Calu3 (cell line): ENCODE results near the gene TRMT44. TPM values are rescaled to one million over a fixed set of nuclear protein-coding genes. Genes with fewer than 3 reads are reported as not detected.

ENCODE experiments used
- BruUV-seq: library from RNA; stranded (reverse); fragments of 400-500 nt; replicated peaks from 2 replicates; lab custom pipeline; 2021; lab: Mats Ljungman, UMichigan
- CTCF ChIA-PET: fragments of 300-600 bp; sonication (Branson Sonifier 250); formaldehyde crosslinking; loops from one replicate; lab custom pipeline; 2022; ENCODE audit warnings: antibody characterized with exemption; lab: Charles Lee
- DNase-seq: peaks from one replicate; pipeline ENCODE4 v3.0.0; 2022
- H3K27ac Mint-ChIP-seq: one replicate; pipeline ENCODE4 v1.8.0; 2022; ENCODE audit warnings: mixed read lengths; ENCODE audit not compliant: unreplicated experiment
- H3K27me3 Mint-ChIP-seq: one replicate; pipeline ENCODE4 v1.8.0; 2022; ENCODE audit warnings: mixed read lengths; ENCODE audit not compliant: unreplicated experiment
- H3K36me3 Mint-ChIP-seq: one replicate; pipeline ENCODE4 v1.8.0; 2022; ENCODE audit warnings: mild to moderate bottlenecking, moderate library complexity, mixed read lengths; ENCODE audit not compliant: insufficient read depth, unreplicated experiment
- H3K4me1 Mint-ChIP-seq: one replicate; pipeline ENCODE4 v1.8.0; 2022; ENCODE audit warnings: mild to moderate bottlenecking, low read depth, mixed read lengths; ENCODE audit not compliant: unreplicated experiment
- H3K4me3 Mint-ChIP-seq: one replicate; pipeline ENCODE4 v1.8.0; 2022; ENCODE audit warnings: mild to moderate bottlenecking, low read depth, moderate library complexity, mixed read lengths; ENCODE audit not compliant: unreplicated experiment
- H3K9me3 Mint-ChIP-seq: one replicate; pipeline ENCODE4 v1.8.0; 2022; ENCODE audit warnings: low read depth, mixed read lengths; ENCODE audit not compliant: unreplicated experiment
- intact Hi-C: fragments of 100-400 bp; cut with micrococcal nuclease; formaldehyde crosslinking; loops from one replicate; pipeline ENCODE4 v1.10.0; 2022; ENCODE audit not compliant: unreplicated experiment
- total RNA-seq: library from RNA; stranded (reverse); gene quantifications from 2 replicates; pipeline ENCODE4 v1.2.3, GENCODE V29; 2022
- TF ChIP-seq, protein P1 (sequence below): fragments of 200-600 bp; IDR thresholded peaks from one replicate; pipeline ENCODE4 v1.8.0; 2022; ENCODE audit warnings: antibody characterized with exemption; ENCODE audit not compliant: unreplicated experiment

The TRMT44 gene
- total RNA-seq, 1 experiment from 2014 or later: 21.5 TPM

- TF ChIP-seq, protein P1, sequence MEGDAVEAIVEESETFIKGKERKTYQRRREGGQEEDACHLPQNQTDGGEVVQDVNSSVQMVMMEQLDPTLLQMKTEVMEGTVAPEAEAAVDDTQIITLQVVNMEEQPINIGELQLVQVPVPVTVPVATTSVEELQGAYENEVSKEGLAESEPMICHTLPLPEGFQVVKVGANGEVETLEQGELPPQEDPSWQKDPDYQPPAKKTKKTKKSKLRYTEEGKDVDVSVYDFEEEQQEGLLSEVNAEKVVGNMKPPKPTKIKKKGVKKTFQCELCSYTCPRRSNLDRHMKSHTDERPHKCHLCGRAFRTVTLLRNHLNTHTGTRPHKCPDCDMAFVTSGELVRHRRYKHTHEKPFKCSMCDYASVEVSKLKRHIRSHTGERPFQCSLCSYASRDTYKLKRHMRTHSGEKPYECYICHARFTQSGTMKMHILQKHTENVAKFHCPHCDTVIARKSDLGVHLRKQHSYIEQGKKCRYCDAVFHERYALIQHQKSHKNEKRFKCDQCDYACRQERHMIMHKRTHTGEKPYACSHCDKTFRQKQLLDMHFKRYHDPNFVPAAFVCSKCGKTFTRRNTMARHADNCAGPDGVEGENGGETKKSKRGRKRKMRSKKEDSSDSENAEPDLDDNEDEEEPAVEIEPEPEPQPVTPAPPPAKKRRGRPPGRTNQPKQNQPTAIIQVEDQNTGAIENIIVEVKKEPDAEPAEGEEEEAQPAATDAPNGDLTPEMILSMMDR: no peak
- no peak overlapping the region for H3K27ac Mint-ChIP-seq
- H3K4me3 Mint-ChIP-seq: no peak overlapping the region
- peaks cover 15% of the 10 kb centered on the region for H3K36me3 Mint-ChIP-seq
- CTCF ChIA-PET: interaction anchor here (1.1 kb wide), 1 partner anchor 165 kb away, joined by 4 read pairs; no protein-coding TSS in a partner anchor
- no TSS peak for BruUV-seq
- intact Hi-C loops: no loop called here
- no peak for DNase-seq
- no peaks in the 10 kb centered on the region for H3K4me1 Mint-ChIP-seq
- H3K9me3 Mint-ChIP-seq: peaks cover 2% of the 10 kb centered on the region
- H3K27me3 Mint-ChIP-seq: no peaks in the 10 kb centered on the region
These were observed 32.8 kb upstream of the TRMT44 start for GRCh38 chr4:8407756-8408155.

GRCh38 chr4:8409264-8410065, 31.1 kb upstream of the TRMT44 start:
- no peak for DNase-seq
- intact Hi-C loops: no loop called here
- no peak overlapping the region for H3K4me3 Mint-ChIP-seq
- peaks cover 10% of the 10 kb centered on the region for H3K36me3 Mint-ChIP-seq
- BruUV-seq: no TSS peak
- H3K4me1 Mint-ChIP-seq: no peaks in the 10 kb centered on the region
- no peak overlapping the region for H3K27ac Mint-ChIP-seq
- TF ChIP-seq, protein P1: no peak
- CTCF ChIA-PET: interaction anchor here (0.7 kb wide), 1 partner anchor 135 kb away, joined by 4 read pairs; no protein-coding TSS in a partner anchor
- peaks cover 2% of the 10 kb centered on the region for H3K9me3 Mint-ChIP-seq
- no peaks in the 10 kb centered on the region for H3K27me3 Mint-ChIP-seq

DNA sequence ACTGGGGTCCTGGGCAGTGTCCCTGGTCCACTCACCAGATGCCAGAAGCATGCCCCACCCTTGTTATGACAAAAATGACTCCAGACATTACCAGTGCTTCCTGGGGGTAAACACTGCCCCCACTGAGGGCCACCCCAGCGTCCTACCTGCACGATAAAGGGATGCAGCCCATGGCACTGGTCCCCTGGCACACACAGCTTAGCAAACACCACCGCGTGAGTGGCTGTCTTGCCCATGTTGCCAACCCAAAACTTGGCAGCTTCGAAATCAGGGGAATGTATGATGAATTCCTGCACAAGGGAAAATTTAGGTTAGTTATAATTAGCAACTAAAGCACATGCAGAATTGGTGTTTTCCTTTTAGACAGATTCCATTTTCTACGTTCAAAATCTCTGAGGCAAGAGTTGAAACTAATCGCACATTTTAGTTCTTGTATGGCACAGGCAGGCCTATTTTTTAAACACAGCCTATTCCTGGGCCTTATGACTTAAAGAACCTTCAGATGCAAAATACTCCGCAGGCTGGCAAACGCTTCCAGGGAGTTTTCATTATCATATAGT, 30.4 kb upstream of the TRMT44 start:
- CTCF ChIA-PET: no interaction called here
- no peaks in the 10 kb centered on the region for H3K4me1 Mint-ChIP-seq
- peaks cover 2% of the 10 kb centered on the region for H3K9me3 Mint-ChIP-seq
- no peak overlapping the region for H3K4me3 Mint-ChIP-seq
- no peak for DNase-seq
- intact Hi-C loops: no loop called here
- peaks cover 8% of the 10 kb centered on the region for H3K36me3 Mint-ChIP-seq
- H3K27me3 Mint-ChIP-seq: no peaks in the 10 kb centered on the region
- no peak overlapping the region for H3K27ac Mint-ChIP-seq
- TF ChIP-seq, protein P1: no peak
- BruUV-seq: no TSS peak

DNA sequence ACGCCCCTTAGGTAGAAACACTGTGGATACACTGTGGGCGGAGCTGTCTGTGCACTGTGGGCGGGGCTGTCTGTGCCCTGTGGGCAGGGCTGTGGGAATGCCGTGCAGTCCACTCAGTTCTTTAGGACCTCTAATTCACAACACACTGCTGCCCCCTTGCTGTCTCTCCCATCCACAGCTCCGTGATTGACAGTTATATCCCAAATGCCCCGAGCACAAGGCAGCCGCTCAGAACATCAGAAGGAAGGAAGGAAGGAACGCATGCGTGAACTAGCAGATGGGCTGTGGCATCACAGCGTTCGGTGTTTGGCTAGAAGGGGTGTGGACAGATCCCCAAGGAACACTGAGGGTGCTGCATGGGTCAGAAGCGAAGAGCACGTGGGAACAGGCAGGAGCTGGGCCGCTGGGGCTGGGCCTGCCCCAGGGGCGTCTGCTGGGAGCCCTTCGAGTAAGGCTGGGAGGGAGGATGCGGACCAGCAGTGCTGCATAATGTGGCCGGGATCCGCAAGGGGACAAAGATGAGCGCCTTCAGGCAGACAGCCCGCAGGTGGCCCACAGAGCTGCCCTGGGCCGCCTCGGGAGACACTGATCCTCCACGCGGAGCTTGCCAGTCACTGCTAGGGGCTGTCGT, 29.8 kb upstream of the TRMT44 start:
- CTCF ChIA-PET: no interaction called here
- Mint-ChIP-seq H3K9me3 (peaks cover 2% of the 10 kb centered on the region), H3K4me1 (no peaks in the 10 kb centered on the region), H3K36me3 (peaks cover 5% of the 10 kb centered on the region), H3K27me3 (no peaks in the 10 kb centered on the region), H3K27ac (no peak overlapping the region), H3K4me3 (no peak overlapping the region)
- TF ChIP-seq, protein P1: no peak
- no TSS peak for BruUV-seq
- intact Hi-C loops: no loop called here
- DNase-seq: peak; percentile 55
